HEK293T (cell line): Measurements from ENCODE around the gene MPPE1.

Experiments
- ARNT ChIP-seq: fragments of 450-650 bp; IDR thresholded peaks from 2 replicates; pipeline ENCODE4 v1.6.1; 2017; ENCODE audit warnings: mild to moderate bottlenecking
- CTBP1 ChIP-seq: fragments of 450-650 bp; IDR thresholded peaks from 2 replicates; pipeline ENCODE4 v1.6.1; 2016; ENCODE audit warnings: borderline replicate concordance
- ELF4 ChIP-seq: fragments of 450-650 bp; IDR thresholded peaks from 2 replicates; pipeline ENCODE4 v1.6.1; 2017; ENCODE audit warnings: antibody characterized with exemption
- FOXA1 ChIP-seq: fragments of 450-650 bp; IDR thresholded peaks from 2 replicates; pipeline ENCODE4 v1.6.1; 2016; ENCODE audit warnings: mild to moderate bottlenecking
- HDGF ChIP-seq: fragments of 450-650 bp; IDR thresholded peaks from 2 replicates; pipeline ENCODE4 v1.6.1; 2017; ENCODE audit warnings: antibody characterized with exemption, borderline replicate concordance
- LEF1 ChIP-seq: fragments of 450-650 bp; IDR thresholded peaks from 2 replicates; pipeline ENCODE4 v1.6.1; 2017; ENCODE audit warnings: mild to moderate bottlenecking, borderline replicate concordance
- NFRKB ChIP-seq: fragments of 450-650 bp; IDR thresholded peaks from 2 replicates; pipeline ENCODE4 v1.6.1; 2016; ENCODE audit warnings: mild to moderate bottlenecking, moderate library complexity
- PKNOX1 ChIP-seq: fragments of 450-650 bp; IDR thresholded peaks from 2 replicates; pipeline ENCODE4 v1.6.1; 2016
- SUZ12 ChIP-seq: fragments of 450-650 bp; IDR thresholded peaks from 2 replicates; pipeline ENCODE4 v1.6.1; 2016; ENCODE audit warnings: mild to moderate bottlenecking
- TARDBP ChIP-seq: fragments of 450-650 bp; IDR thresholded peaks from 2 replicates; pipeline ENCODE4 v1.6.1; 2016

DNA sequence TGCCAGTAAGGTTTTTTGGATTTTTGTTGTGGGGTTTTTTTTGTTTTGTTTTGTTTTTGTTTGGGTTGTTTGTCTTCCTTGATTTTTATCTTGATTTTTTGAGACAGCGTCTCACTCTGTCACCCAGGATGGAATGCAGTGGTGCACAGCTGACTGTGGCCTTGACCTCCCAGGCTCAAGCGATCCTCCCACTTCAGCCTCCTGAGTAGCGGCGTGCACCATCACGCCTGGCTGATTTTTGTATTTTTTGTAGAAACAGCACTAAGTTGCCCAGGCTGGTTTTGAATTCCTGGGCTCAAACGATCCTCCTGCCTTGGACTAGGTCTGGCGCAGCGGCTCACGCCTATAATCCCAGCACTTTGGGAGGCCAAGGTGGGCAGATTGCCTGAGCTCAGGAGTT lies 16.4 kb downstream of the MPPE1 start:
- no peak for TF ChIP-seq ELF4
- TF ChIP-seq CTBP1, result no peak
- no peak for TF ChIP-seq PKNOX1
- no peak for TF ChIP-seq ARNT
- TF ChIP-seq SUZ12, result no peak
- TF ChIP-seq NFRKB, result no peak
- no peak for TF ChIP-seq TARDBP
- no peak for TF ChIP-seq LEF1
- no peak for TF ChIP-seq HDGF
- TF ChIP-seq FOXA1, result no peak
